ENCODE results near the gene WIF1. TPM values are rescaled to one million over a fixed set of nuclear protein-coding genes. Genes with fewer than 3 reads are reported as not detected.

Gene WIF1
- polyA plus RNA-seq, 3 donors = not detected

GRCh38 chr12:65098364-65098763, 22.7 kb downstream of the WIF1 start:
- Mint-ChIP-seq H3K9me3 (no peaks in the 10 kb centered on the region), H3K27me3 (ENCODE audit: low read depth in 3 of 3) (peaks cover 7 to 22% (median 10%) of the 10 kb centered on the region in 3 donors), H3K36me3 (no peaks in the 10 kb centered on the region), H3K4me3 (no peak overlapping the region), H3K27ac (no peak overlapping the region), H3K4me1 (no peaks in the 10 kb centered on the region)
- no peaks in the 10 kb centered on the region for H3K9me3 ChIP-seq (replicated peaks in 1 of 2; ENCODE audit: control insufficient read depth in 1 of 2, insufficient read depth in 1 of 2, low read length in 2 of 2)
- no peak overlapping the region for H3K4me3 ChIP-seq (replicated peaks in 1 of 3; ENCODE audit: low read depth in 2 of 3, low read length in 3 of 3)
- no peaks in the 10 kb centered on the region for H3K36me3 ChIP-seq (replicated peaks in 1 of 2; ENCODE audit: control insufficient read depth in 1 of 2, insufficient read depth in 2 of 2, low read length in 2 of 2)
- H3K4me2 ChIP-seq (replicated peaks; ENCODE audit: extremely low read depth, low read length, poor library complexity, severe bottlenecking) = no peak overlapping the region
- peaks cover 8 to 16% of the 10 kb centered on the region in 2 donors for H3K27me3 ChIP-seq (ENCODE audit: control insufficient read depth in 2 of 2, insufficient read depth in 2 of 2, low read length in 2 of 2)
- TF ChIP-seq CTCF (IDR thresholded peaks at IDR 0.05) = no peak
- H3K79me2 ChIP-seq (ENCODE audit: insufficient read depth, low read length) = no peaks in the 10 kb centered on the region
- no peak overlapping the region for H2AFZ ChIP-seq (ENCODE audit: insufficient read depth, low read depth, low read length, poor library complexity, severe bottlenecking)
- no peak for DNase-seq
- 70% methylated on average over 1 of the region's 3 CpGs for WGBS (ENCODE audit: insufficient coverage)
- H3K4me1 ChIP-seq (ENCODE audit: control insufficient read depth in 1 of 2, insufficient read depth in 2 of 2, low read length in 2 of 2) = no peaks in the 10 kb centered on the region
- intact Hi-C loops (cut with micrococcal nuclease) = no loop called here
- no peaks in the 10 kb centered on the region for H4K20me1 ChIP-seq (ENCODE audit: insufficient read depth, low read length)
- no peak overlapping the region for H3K9ac ChIP-seq (ENCODE audit: insufficient read depth, low read length, poor library complexity, severe bottlenecking)
- no peak overlapping the region for H3K27ac ChIP-seq (ENCODE audit: low read depth in 1 of 2, low read length in 2 of 2)

- no CpG with 5 or more reads among the region's 2 CpGs for WGBS (ENCODE audit: insufficient coverage)
- no peak overlapping the region for H2AFZ ChIP-seq (ENCODE audit: insufficient read depth, low read depth, low read length, poor library complexity, severe bottlenecking)
- peaks cover 0 to 3% (median 0%) of the 10 kb centered on the region in 7 donors for H3K9me3 Mint-ChIP-seq
Observed at GRCh38 chr12:65094722-65095121, 26.4 kb downstream of the WIF1 start.

More at GRCh38 chr12:65094722-65095121, 26.4 kb downstream of the WIF1 start:
- H3K4me1 ChIP-seq (ENCODE audit: control insufficient read depth in 1 of 2, insufficient read depth in 2 of 2, low read length in 2 of 2) = no peaks in the 10 kb centered on the region
- Mint-ChIP-seq H3K27me3 (ENCODE audit: low read depth in 3 of 3) (peaks cover 4 to 26% (median 8%) of the 10 kb centered on the region in 3 donors), H3K27ac (no peak overlapping the region), H3K4me1 (no peaks in the 10 kb centered on the region), H3K36me3 (no peaks in the 10 kb centered on the region), H3K4me3 (no peak overlapping the region)
- H3K36me3 ChIP-seq (replicated peaks in 1 of 2; ENCODE audit: control insufficient read depth in 1 of 2, insufficient read depth in 2 of 2, low read length in 2 of 2) = no peaks in the 10 kb centered on the region
- DNase-seq = no peak
- intact Hi-C loops (cut with micrococcal nuclease) = no loop called here
- no peak overlapping the region for H3K9ac ChIP-seq (ENCODE audit: insufficient read depth, low read length, poor library complexity, severe bottlenecking)
- no peak overlapping the region for H3K4me3 ChIP-seq (replicated peaks in 1 of 3; ENCODE audit: low read depth in 2 of 3, low read length in 3 of 3)
- H3K79me2 ChIP-seq (ENCODE audit: insufficient read depth, low read length) = no peaks in the 10 kb centered on the region
- H3K27me3 ChIP-seq (ENCODE audit: control insufficient read depth in 2 of 2, insufficient read depth in 2 of 2, low read length in 2 of 2) = peaks cover 10 to 15% of the 10 kb centered on the region in 2 donors
- no peak for TF ChIP-seq CTCF (IDR thresholded peaks at IDR 0.05)
- no peaks in the 10 kb centered on the region for H3K9me3 ChIP-seq (replicated peaks in 1 of 2; ENCODE audit: control insufficient read depth in 1 of 2, insufficient read depth in 1 of 2, low read length in 2 of 2)
- no peak overlapping the region for H3K4me2 ChIP-seq (replicated peaks; ENCODE audit: extremely low read depth, low read length, poor library complexity, severe bottlenecking)
- H3K27ac ChIP-seq (ENCODE audit: low read depth in 1 of 2, low read length in 2 of 2) = no peak overlapping the region
- H4K20me1 ChIP-seq (ENCODE audit: insufficient read depth, low read length) = no peaks in the 10 kb centered on the region
